Liver (tissue), 3 donors: Measurements from ENCODE around the gene CRACR2B.

Experiments
- CTCF ChIP-seq: fragments of 150-350 bp; IDR thresholded peaks from 2 replicates; pipeline ENCODE4 v1.5.1; 2017; ENCODE audit warnings: improper control_type of control experiment, low read depth, low read length; ENCODE audit not compliant: missing input control
- EGR1 ChIP-seq, 2 donors: IDR thresholded peaks; 2 replicates each; pipeline ENCODE4 v1.6.1; 2016 to 2018; ENCODE audit warnings: antibody characterized with exemption in 2 of 2, low read depth in 2 of 2
- GABPA ChIP-seq, 2 donors: IDR thresholded peaks in 1 of 2; conservative IDR thresholded peaks in 1 of 2; 2 replicates each; pipeline ENCODE4 v1.6.1; 2016; ENCODE audit warnings: antibody characterized with exemption in 2 of 2, mild to moderate bottlenecking in 1 of 2, moderate library complexity in 1 of 2
- JUND ChIP-seq, 2 donors: IDR thresholded peaks; 2 replicates each; pipeline ENCODE4 v1.6.1; 2016; ENCODE audit warnings: antibody characterized with exemption in 2 of 2
- NR2F2 ChIP-seq: IDR thresholded peaks from 2 replicates; pipeline ENCODE4 v1.6.1; 2016; ENCODE audit warnings: antibody characterized with exemption
- RAD21 ChIP-seq, 2 donors: IDR thresholded peaks; 2 replicates each; pipeline ENCODE4 v1.6.1; 2016; ENCODE audit warnings: antibody characterized with exemption in 2 of 2, mild to moderate bottlenecking in 2 of 2
- REST ChIP-seq: IDR thresholded peaks from 2 replicates; pipeline ENCODE4 v1.6.1; 2016; ENCODE audit warnings: antibody characterized with exemption, mild to moderate bottlenecking
- RXRA ChIP-seq, 2 donors: IDR thresholded peaks; 2 replicates each; pipeline ENCODE4 v1.6.1; 2017 to 2018; ENCODE audit warnings: antibody characterized with exemption in 2 of 2, mild to moderate bottlenecking in 1 of 2
- TAF1 ChIP-seq: conservative IDR thresholded peaks from 2 replicates; pipeline ENCODE4 v1.6.1; 2016; ENCODE audit warnings: antibody characterized with exemption, mild to moderate bottlenecking
- TF ChIP-seq, protein P1 (sequence below): IDR thresholded peaks from 2 replicates; pipeline ENCODE4 v1.6.1; 2016; ENCODE audit warnings: antibody characterized with exemption
- donor health status: healthy.
- donor health status: healthy.

DNA sequence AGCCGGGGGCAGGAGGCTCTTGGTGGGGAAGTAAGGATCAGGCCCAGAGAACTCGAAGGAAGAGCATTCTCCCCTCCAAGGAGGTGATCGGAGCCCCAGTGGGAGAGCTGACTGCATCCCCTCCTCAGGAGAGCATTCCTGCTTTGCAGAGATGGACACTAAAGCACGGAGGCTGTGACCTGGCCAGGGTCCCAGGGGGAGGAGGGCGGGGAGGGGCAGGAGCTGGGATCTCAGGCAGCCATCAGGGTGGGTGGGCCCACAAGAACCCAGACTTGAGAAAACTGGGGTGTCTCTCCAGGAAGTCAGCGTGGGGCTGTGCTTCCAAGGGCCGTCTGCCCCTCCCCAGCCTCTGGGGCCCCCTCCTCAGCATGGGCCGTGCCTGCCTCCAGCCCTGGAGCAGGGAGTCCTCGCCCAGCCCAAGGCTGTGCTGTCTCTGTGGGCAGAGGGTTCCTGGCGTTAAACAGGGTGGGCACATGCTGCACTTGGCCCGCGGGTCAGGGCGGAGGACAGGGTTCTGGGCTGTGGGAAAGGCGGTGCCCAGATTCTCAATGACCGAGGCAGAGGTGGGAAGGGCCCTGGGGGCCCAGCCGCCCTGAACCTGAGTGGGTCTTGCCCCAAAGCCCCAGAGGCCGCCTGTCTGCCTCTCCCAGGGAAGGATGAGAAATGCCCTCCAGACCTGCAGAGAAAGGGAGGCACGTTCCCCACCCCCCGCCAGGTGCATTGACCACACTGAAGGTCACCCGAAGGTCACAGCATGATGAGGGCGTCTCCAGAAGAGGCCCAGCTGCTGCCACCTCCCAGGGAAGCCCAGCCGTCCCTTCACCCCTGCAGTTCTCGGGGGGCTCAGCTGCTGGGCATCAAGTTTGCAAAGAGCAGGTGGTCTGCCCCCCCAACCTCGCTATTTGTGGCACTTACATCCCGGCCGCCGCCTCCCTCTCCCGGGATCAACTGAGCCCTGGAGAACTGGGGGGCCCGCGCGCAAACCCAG is 38.5 kb upstream of the CRACR2B start:
- TF ChIP-seq NR2F2 (no peak), CTCF (no peak), EGR1 (IDR thresholded peaks at IDR 0.05; ENCODE audit: low read depth in 2 of 2) (no peak), GABPA (IDR thresholded peaks at IDR 0.05 in 1 of 2, conservative IDR thresholded peaks at IDR 0.05 in 1 of 2) (no peak), RXRA (IDR thresholded peaks at IDR 0.05) (no peak), JUND (IDR thresholded peaks at IDR 0.05) (no peak), TAF1 (no peak), RAD21 (IDR thresholded peaks at IDR 0.05) (no peak), REST (no peak)
- TF ChIP-seq, protein P1, sequence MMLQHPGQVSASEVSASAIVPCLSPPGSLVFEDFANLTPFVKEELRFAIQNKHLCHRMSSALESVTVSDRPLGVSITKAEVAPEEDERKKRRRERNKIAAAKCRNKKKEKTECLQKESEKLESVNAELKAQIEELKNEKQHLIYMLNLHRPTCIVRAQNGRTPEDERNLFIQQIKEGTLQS: no peak
